Epithelial cell of prostate (primary cell): ENCODE measurements around the gene GRIK2.

ENCODE experiments used
- DNase-seq: peaks from one replicate; pipeline ENCODE4 v3.0.0-alpha.2; 2011; ENCODE audit warnings: low read depth, low spot score
- H3K27ac ChIP-seq: fragments of 450-650 bp; 2 replicates; pipeline ENCODE4 v1.5.1; 2017; ENCODE audit warnings: mild to moderate bottlenecking

Gene GRIK2

DNA sequence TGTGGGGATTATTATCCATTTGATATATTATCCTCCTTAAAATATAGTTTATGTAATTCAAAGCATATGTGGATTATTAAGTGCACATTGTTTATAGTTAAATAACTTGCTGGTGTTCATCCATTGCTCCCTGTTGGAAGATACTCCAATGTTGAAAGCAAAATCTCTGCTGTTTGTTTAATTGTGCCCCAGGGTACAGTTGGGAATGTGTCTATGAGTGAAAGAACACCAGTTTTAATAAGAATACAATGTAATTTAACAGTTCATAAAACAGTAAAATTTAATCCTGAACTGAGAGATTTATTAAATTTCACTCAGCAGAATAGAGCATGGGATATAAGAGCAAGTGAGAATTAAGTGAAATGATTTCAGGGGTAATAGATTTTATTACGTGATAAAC is 364.9 kb downstream of the GRIK2 start:
- no peak overlapping the region for H3K27ac ChIP-seq
- no peak for DNase-seq

DNA sequence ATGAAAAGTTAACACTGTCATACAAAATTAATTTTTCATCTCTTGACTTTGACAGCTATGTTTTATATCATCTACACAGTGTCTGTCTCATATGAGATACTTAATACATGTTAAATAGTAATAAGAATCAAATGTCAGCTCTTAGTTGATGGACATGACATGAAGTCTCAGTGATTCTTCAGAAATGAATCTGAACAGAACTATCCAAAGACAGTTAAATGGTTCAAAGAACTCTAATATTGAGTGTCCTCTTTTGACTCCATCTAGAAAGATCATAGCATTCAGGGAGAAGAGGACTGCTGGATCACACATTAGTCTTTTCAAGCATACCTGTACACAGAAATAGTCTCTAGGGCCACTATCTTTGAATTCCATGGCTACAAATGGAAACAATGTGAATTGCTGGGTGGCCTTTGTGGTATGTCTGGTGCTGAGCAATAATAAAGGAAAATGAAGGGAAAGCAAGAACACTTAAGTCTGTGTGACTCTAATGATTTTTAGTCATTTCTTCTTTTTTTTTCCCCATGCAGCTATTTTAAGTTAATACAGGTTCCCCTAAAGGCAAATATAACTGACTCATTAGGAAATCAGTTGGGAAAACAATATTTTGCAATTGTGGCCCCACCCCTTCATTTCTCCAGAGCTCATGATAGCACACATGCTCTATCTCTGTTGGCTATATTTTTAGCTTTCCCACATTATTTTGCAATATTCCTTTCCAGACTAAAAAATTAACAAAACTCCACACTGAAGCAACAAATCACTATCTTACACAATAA is 367.5 kb downstream of the GRIK2 start:
- no peak overlapping the region for H3K27ac ChIP-seq
- DNase-seq = no peak

DNA sequence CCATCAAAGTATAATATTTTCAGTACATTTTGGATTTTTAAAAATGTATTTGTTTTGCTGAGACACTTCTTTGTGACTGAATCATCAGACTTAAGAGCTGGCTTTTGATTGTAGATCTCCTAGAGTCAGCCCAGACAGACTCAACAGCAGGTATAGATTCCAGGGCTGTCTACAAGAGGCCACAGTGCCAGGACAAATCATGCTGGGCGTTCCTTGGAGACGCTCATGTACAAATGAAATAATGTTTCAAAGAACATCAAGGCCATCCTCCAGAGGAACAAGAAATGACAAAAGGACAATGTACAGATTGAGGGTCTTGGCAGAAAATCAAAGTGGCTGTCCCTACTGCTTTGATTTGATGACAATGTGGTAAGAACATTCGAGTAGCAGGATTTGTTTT is 369.3 kb downstream of the GRIK2 start:
- DNase-seq = no peak

DNA sequence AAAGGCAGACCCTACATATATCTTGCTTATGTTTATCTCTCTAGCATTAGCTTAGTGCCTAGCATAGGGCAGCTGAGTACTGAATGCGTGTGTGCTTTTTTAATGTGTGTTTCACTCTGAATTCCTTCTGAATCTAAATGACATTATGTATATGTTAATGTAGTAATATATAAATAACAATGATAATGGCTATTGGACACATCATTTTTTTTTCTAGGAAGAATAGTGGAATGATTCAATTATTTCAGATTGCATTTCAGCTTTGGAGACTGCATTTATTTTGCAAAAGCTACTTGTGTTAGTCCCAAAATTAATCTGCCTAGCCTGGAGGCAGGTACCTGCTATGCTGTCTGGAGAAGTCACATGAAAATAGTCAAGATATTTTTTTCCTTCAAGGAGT is 371.8 kb downstream of the GRIK2 start:
- H3K27ac ChIP-seq = no peak overlapping the region
- DNase-seq = no peak

More for the DNA sequence above, 369.3 kb downstream of the GRIK2 start:
- H3K27ac ChIP-seq = peak overlapping the region; percentile 6

DNA sequence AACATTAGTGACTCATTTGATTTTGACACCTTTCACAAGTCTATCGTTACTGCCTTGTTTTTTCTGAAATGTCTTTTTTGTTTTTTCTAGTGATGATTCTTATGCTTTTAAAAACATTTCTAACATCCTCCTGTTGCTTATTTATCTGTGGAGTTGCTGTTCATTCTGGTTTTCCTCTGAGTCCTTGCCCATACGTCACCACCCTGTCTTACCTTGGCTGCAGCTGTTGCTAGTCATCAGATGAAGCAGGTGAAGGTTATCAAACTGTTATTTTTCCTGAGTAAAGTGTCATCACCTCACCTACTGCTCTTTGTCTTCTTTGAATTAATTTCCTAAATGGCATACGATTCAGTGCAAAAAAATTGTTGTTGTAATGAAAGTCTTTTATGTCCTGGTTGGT is 376.6 kb downstream of the GRIK2 start:
- DNase-seq = no peak
- no peak overlapping the region for H3K27ac ChIP-seq

DNA sequence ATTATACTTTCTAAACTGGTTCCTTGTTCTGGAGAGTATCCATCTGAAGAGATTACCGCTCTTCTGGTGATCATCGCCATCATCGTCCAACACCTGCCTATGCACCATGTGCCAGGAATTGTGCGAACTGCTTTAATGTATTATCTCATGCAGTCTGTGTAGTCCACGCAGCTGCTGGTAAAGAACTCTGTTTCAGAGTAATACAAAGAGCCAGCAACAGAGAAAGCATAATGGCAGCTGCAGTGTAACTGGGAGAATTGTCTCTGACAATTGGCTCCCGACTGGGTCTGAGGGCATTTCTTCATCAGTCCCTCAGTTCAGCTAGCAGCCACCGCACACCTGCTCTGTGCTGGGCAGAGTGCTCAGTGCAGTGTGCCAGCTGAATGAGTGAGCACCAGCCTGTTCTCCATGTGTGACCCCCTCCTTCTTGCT is 383.4 kb downstream of the GRIK2 start:
- no peak overlapping the region for H3K27ac ChIP-seq
- DNase-seq = no peak

DNA sequence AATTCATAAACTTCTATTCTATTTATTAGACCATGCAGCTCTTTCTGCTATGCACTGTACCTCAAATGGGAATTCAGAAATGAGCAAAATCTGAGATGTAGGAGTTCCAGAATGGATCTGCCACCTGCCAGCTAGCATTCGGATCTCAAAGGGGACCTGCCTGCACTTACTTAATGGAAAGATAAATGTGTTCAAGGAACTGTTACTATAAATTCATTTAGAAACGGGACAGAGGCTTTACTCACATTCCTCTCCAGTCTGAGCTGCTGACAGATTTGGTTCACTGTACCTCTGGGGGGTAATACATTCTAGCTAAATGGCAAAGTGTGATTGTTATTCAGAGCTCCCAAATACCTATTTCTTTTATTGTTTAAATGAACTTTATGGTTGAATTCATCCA is 384.1 kb downstream of the GRIK2 start:
- H3K27ac ChIP-seq = no peak overlapping the region
- no peak for DNase-seq

DNA sequence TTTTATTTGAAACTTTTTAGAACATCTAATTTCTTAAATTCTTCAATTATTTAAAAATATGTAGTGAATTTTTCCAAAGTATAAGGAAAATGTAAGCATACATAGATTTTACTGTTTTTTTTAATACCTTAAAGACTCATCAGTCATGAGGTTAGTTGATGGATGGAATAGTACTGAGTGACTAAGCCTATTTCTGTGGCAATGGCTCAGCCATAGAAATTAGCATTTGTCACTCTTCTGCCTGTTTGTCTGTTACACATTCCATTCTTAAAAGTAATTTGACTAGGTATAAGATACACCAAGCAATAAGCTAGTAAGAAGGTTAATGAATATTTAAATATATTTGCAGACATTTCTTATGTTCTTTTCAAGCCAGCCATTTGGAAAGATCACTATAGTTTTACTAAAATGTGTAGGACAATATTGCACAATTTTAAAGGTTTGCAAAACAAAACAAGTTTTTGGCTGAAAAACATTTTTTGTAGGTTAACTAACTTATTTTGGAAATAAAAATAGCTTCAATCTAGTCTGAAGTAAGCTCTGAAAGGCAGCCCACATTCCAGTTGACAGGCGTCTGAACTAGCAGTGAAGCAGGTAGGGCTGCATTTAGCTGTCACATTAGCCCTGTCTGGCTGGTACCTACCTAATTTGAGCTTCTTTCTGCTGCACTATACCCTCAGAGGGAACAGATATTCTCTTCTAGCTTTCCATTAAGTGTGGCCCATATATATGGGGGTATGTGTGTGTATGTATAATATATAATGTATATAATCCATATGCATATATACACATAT is 385.7 kb downstream of the GRIK2 start:
- DNase-seq = peak; percentile 55
- no peak overlapping the region for H3K27ac ChIP-seq

DNA sequence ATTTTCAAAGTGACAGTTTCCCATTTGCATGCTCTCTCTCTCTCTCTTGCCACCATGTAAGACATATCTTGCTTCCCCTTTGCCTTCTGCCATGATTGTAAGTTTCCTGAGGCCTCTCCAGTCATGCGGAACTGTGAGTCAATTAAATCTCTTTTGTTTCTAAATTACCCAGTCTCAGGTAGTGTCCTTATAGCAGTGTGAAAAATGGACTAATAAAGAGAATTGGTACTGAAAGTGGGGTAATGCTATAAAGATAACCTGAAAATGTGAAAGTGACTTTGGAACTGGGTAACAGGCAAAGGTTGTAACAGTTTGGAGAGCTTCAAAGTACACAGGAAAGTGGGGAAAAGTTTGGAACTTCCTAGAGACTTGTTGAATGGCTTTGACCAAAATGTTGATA is 389.8 kb downstream of the GRIK2 start:
- no peak overlapping the region for H3K27ac ChIP-seq
- DNase-seq = no peak

DNA sequence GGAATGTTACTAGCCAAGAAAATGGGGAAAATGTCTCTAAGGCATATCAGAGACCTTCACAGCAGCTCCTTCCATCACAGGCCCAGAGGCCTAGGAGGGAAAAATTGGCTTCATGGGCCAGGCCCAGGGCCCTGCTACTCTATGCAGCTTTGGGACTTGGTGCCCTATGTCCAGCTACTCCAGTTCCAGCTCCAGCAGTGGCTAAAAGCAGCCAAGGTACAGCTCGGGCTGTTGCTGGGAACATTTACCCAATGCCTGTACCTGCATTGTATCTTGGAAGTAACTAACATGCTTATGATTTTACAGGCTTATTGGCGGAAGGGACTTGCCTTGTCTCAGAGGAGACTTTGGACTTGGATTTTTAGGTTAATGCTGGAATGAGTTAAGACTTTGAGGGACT is 390.6 kb downstream of the GRIK2 start:
- H3K27ac ChIP-seq = no peak overlapping the region
- DNase-seq = no peak

DNA sequence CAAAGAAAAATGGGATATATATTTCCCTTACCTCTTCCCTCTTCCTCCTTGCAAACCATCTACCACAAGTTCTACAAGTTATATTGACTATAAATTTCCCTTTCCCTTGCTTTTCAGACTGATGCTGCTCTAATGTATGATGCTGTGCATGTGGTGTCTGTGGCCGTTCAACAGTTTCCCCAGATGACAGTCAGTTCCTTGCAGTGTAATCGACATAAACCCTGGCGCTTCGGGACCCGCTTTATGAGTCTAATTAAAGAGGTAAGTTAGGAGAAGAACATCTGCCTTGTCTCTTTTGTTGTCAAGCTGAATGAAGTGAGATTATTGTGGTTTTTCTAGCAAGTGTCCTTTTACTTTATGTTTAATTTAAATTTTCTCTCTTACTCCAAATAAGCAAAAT is 406.0 kb downstream of the GRIK2 start:
- H3K27ac ChIP-seq = no peak overlapping the region
- no peak for DNase-seq

DNA sequence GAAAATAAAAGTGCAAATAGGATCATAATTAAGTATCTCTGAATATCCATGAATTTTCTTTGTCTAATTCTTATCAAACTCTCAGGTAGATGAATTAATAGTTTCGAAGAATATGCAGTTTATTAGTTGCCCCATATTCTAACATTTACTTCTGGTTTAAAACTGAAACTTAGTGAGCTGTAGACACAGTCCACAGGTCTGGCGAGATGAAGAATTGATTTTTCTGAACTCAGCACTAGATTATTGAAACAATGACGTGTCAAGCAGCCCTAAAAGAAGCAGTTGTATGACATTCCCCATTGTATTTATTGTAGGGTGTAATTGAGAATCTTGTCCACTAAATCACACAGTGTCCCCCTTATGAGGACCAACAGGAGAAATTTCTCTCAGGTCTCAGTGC is 407.1 kb downstream of the GRIK2 start:
- DNase-seq = no peak
- H3K27ac ChIP-seq = no peak overlapping the region

DNA sequence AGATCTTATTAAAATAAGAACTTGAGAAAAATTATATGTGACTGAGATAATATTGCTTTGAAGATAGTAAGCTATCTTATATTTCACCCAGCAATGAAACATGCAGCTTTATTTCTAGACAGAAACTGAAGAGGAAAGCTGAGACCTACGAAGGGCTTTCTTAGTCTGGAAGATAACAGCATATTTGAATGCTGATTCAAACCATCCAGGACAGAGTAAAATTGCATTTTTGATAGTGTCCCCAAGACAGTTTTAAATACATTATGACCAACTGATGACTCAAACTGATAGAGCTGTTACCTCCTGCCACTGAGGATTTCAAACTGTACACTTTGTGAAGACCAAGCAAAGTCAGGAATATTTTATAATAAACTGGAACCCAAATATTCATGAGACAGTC is 409.6 kb downstream of the GRIK2 start:
- H3K27ac ChIP-seq = no peak overlapping the region

DNA sequence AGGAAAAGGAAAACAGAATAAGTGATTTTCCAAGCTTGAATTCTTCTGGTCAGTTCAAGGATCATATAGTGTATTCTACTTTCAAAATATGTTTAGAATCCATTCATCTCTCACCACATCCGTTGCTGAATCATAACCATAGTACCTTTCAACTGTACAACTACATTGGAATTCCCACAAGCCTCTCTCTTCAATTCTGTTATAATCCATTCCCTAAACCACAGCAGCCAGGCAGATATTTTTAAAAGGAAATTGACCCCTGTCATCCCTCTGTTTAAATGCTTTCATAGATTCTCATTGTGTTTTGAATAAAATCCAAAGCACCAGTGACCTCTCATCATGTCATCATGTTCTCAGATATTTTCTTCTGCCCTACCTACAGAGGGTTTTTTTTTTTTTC is 412.7 kb downstream of the GRIK2 start:
- no peak for DNase-seq
- peak overlapping the region; percentile 28 for H3K27ac ChIP-seq

More for the DNA sequence above, 409.6 kb downstream of the GRIK2 start:
- no peak for DNase-seq

DNA sequence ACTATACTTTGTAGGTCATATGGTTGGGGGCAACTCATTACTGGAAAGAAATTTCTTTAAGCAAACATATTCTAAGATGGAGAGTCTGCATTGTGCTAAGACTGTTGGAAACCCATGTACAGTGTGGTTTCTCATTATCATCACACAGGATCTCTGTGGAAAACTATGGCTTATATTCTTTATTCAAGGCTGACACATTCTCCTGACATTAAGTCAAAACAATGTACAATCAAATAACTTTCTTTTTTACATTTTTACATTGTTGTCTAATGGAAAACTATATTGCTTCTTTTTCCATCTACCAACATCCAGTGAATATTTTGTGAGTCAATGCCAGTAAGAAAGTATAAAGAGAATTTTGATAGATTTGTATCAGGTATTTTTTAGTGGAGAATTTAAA is 417.6 kb downstream of the GRIK2 start:
- DNase-seq = no peak
- H3K27ac ChIP-seq = no peak overlapping the region

DNA sequence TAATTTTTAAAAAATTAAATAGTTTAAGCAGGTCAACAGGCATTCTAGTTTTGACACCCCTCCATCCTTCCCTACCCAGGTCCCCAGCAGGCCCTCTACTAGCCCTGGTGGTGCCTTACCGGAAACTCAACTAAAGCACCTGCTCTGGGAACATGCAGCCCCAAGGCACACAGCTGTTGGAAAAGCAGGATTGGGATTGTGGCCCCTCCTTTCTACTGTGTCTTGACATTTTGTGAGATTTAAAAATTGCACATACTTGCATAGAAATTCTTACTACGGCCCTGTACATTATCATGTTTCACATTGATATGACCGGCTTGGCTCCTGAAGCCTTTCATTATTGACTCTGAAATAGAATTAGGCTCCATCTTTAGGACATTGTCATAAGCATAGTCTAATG is 423.2 kb downstream of the GRIK2 start:
- DNase-seq = no peak
- no peak overlapping the region for H3K27ac ChIP-seq

DNA sequence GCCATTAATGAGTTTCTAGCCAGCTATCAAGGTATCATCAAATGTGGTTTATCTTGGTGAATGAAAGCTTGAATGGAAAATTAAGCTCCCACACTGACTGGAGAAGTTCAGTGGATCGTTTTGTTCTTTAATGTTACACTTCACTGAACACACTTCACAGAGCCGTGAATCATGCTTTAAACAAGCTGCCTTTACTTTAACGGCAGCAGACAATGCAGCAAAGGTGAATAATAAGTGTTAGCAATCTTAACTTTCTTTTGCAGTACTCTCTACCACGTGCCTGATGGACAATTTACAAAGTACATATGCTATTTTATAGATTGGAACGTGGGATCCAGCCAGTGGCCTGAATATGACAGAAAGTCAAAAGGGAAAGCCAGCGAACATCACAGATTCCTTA is 424.5 kb downstream of the GRIK2 start:
- no peak for DNase-seq
- no peak overlapping the region for H3K27ac ChIP-seq

DNA sequence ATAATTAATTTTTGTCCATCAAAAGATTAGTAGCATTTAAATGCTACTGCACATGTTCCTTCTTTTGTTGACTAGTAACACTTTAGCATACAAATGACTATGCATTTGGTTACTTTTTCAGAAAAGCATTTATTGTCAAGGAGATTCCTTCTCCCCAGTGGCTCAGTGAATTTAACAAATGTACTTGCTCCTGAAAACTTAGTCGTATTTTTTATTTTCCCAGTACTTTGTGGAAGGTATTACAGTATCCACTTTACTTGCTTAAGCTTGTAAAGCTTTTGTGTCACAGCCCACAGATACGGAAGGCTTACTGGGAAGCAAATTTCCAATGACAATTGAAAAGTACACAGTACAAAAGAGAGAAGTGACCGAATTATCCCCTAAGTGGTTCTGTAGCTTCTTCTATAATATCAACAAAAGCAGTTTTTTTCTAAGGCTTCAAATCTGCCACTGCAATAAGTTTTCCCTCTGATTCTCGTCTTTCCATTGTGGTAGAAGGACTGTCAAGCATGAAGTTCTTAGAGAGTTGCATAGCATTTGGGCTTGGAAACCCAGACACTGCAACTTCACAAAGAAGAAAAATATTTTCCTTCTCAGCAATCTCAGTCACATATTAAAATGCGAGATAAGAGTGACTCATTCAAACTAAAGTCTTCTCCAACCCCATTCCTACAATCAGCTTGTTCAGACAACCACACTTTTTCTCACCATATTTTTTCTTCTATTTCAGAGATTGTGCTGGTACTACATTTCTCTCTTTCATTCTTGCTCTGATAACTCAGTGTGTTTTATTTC is 431.2 kb downstream of the GRIK2 start:
- DNase-seq = no peak
- H3K27ac ChIP-seq = no peak overlapping the region

DNA sequence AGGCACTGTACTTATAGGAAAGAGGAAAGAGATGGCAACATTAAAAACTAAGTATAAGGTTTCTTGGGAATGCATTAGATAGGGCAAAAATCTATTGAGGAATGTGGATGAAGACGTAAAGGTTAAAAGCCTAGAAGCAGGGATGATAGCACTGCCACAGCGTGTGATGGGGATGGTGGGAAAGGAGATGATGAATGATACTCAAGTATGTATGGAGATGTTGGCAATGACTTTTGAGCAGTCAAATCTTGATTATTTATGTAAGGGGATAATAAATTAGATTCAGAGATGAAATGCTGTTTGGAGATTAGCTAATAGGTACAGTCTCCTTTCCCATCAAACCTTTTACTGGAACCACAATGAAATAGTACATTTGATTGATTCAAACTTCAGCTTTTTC is 432.8 kb downstream of the GRIK2 start:
- no peak overlapping the region for H3K27ac ChIP-seq
- DNase-seq = no peak

DNA sequence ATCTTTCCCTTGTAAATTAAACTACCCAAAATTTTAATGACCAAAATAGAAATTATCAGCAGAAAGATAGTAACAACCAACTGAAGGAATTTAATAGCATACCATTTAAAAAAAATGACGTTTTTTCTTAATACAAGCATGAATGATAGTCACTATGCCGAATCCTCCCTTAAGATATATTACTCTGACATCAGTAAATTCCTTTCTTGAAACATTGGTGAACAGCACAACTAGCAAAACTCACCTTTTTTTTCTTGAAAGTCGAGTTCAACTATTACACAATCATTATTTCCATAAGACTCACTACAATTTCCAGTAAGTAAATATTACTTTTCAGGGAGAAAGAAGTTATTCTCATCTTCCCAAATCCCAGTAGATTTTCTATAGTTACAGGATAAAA is 433.2 kb downstream of the GRIK2 start:
- H3K27ac ChIP-seq = no peak overlapping the region
- DNase-seq = no peak

DNA sequence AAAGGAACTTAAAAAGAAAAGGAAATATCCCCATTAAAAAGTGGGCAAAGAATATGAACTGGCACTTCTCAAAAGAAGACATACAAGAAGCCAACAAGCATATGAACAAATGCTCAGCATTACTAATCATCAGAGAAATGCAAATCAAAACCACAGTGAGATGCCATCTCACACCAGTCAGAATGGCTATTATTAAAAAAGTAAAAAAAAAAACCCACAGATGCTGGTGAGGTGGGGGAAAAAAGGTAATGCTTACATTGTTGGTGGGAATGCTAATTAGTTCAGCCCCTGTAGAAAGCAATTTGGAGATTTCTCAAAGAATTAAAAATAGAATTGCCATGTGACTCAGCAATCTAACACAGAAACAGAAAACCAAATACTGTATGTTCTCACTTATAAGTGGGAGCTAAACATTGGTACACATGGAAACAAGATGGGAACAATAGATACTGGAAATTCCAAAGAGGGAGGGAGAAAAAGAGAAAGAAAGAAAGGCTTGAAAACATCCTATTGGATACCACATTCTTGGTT is 437.1 kb downstream of the GRIK2 start:
- H3K27ac ChIP-seq = no peak overlapping the region
- DNase-seq = peak; percentile 5
